NCI-H1694 (cell line): Measurements from ENCODE around the gene CREBRF.
"Not testable (repeated sequence)": the region's sequence is repeated elsewhere in the genome, so short reads cannot be mapped to it uniquely, and the experiment has no call there.

Experiments used
- DNase-seq: peaks from one replicate; lab custom pipeline; 2025; lab: John Stamatoyannopoulos, UW

The CREBRF gene

GRCh38 chr5:173039188-173039587 lies 17.0 kb upstream of the CREBRF start:
- DNase-seq = no peak

GRCh38 chr5:173039964-173040363 lies 16.2 kb upstream of the CREBRF start:
- no peak for DNase-seq

- DNase-seq = no peak
Measured at GRCh38 chr5:173041881-173042762, 14.0 kb upstream of the CREBRF start.

GRCh38 chr5:173042763-173043107 lies 13.4 kb upstream of the CREBRF start:
- no peak for DNase-seq

GRCh38 chr5:173045474-173045873 lies 10.7 kb upstream of the CREBRF start:
- DNase-seq = no peak

GRCh38 chr5:173047096-173047837 lies 8.9 kb upstream of the CREBRF start:
- DNase-seq = not testable (repeated sequence)

GRCh38 chr5:173047838-173048105 lies 8.4 kb upstream of the CREBRF start:
- DNase-seq = no peak

GRCh38 chr5:173050791-173051190 lies 5.4 kb upstream of the CREBRF start:
- DNase-seq = no peak

GRCh38 chr5:173051746-173052145 lies 4.4 kb upstream of the CREBRF start:
- DNase-seq = no peak

- DNase-seq = no peak
Measured at GRCh38 chr5:173053041-173053440, 3.1 kb upstream of the CREBRF start.

GRCh38 chr5:173055042-173055721 lies 970 bp upstream of the CREBRF start:
- DNase-seq = no peak

GRCh38 chr5:173055722-173055982 lies 500 bp upstream of the CREBRF start:
- DNase-seq = no peak

- no peak for DNase-seq
Measured at GRCh38 chr5:173056783-173057061, 570 bp downstream of the CREBRF start.

- peak; percentile 90 for DNase-seq
Measured at GRCh38 chr5:173057062-173057924, 1.1 kb downstream of the CREBRF start.

- no peak for DNase-seq
Measured at GRCh38 chr5:173062141-173062540, 6.0 kb downstream of the CREBRF start.

GRCh38 chr5:173065155-173065554 lies 9.0 kb downstream of the CREBRF start:
- no peak for DNase-seq

GRCh38 chr5:173069671-173070070 lies 13.5 kb downstream of the CREBRF start:
- no peak for DNase-seq

- no peak for DNase-seq
Measured at GRCh38 chr5:173075137-173075843, 19.1 kb downstream of the CREBRF start.

GRCh38 chr5:173075970-173076369 lies 19.8 kb downstream of the CREBRF start:
- no peak for DNase-seq

- DNase-seq = not testable (repeated sequence)
Measured at GRCh38 chr5:173076471-173076870, 20.3 kb downstream of the CREBRF start.

- no peak for DNase-seq
Measured at GRCh38 chr5:173078878-173079277, 22.7 kb downstream of the CREBRF start.

GRCh38 chr5:173089581-173089980 lies 33.4 kb downstream of the CREBRF start:
- DNase-seq = no peak
